Trophoblast cell (in vitro differentiated cells and primary cell): ENCODE measurements around the gene BRF1.

ENCODE experiments used
- DNase-seq, 2 donors: peaks; one replicate each; pipeline ENCODE4 v3.0.0-alpha.2; 2016
- H2AFZ ChIP-seq: 2 replicates; pipeline ENCODE4 v1.6.1; 2013; ENCODE audit warnings: low read length, moderate library complexity, mild to moderate bottlenecking; ENCODE audit not compliant: insufficient read depth, poor library complexity
- H2AK5ac ChIP-seq: 2 replicates; pipeline ENCODE4 v1.6.1; 2013; ENCODE audit warnings: mild to moderate bottlenecking, low read length
- H2BK120ac ChIP-seq: 2 replicates; pipeline ENCODE4 v1.6.1; 2013; ENCODE audit warnings: low read length, mild to moderate bottlenecking, moderate library complexity; ENCODE audit not compliant: insufficient read depth, poor library complexity
- H2BK12ac ChIP-seq: 2 replicates; pipeline ENCODE4 v1.6.1; 2013; ENCODE audit warnings: mild to moderate bottlenecking, low read length, moderate library complexity
- H2BK5ac ChIP-seq: 2 replicates; pipeline ENCODE4 v1.6.1; 2013; ENCODE audit warnings: low read length, low read depth, moderate library complexity, mild to moderate bottlenecking; ENCODE audit not compliant: poor library complexity
- H3K14ac ChIP-seq: 2 replicates; pipeline ENCODE4 v1.6.1; 2013; ENCODE audit warnings: mild to moderate bottlenecking, low read length
- H3K18ac ChIP-seq: 2 replicates; pipeline ENCODE4 v1.6.1; 2013; ENCODE audit warnings: mild to moderate bottlenecking, low read length
- H3K23ac ChIP-seq: 2 replicates; pipeline ENCODE4 v1.6.1; 2013; ENCODE audit warnings: low read length
- H3K27ac ChIP-seq: 2 replicates; pipeline ENCODE4 v1.5.1; 2013; ENCODE audit warnings: low read depth, mild to moderate bottlenecking, inconsistent platforms, low read length, moderate library complexity
- H3K27me3 ChIP-seq: 2 replicates; pipeline ENCODE4 v1.6.1; 2013; ENCODE audit warnings: inconsistent platforms, mild to moderate bottlenecking, low read length, moderate library complexity; ENCODE audit not compliant: insufficient read depth
- H3K36me3 ChIP-seq, 2 experiments: 1 replicate in 1 of 2; 2 replicates in 1 of 2; pipeline ENCODE4 v1.6.1; 2013; ENCODE audit warnings: low read length in 2 of 2, mild to moderate bottlenecking in 2 of 2, moderate library complexity in 1 of 2; ENCODE audit not compliant: insufficient read depth in 2 of 2, control insufficient read depth in 1 of 2
- H3K4ac ChIP-seq: 2 replicates; pipeline ENCODE4 v1.6.1; 2013; ENCODE audit warnings: low read depth, mild to moderate bottlenecking, low read length, moderate library complexity
- H3K4me1 ChIP-seq, 2 experiments: 1 replicate in 1 of 2; 2 replicates in 1 of 2; pipeline ENCODE4 v1.6.1; 2013; ENCODE audit warnings: low read length in 2 of 2, mild to moderate bottlenecking in 2 of 2, moderate library complexity in 1 of 2; ENCODE audit not compliant: insufficient read depth in 2 of 2, control insufficient read depth in 1 of 2
- H3K4me2 ChIP-seq: 2 replicates; pipeline ENCODE4 v1.6.1; 2013; ENCODE audit warnings: inconsistent platforms, mild to moderate bottlenecking, low read length, moderate library complexity
- H3K4me3 ChIP-seq: 2 replicates; pipeline ENCODE4 v1.5.1; 2013; ENCODE audit warnings: mild to moderate bottlenecking, low read depth, low read length, inconsistent platforms
- H3K79me1 ChIP-seq: one replicate; pipeline ENCODE4 v1.6.1; 2013; ENCODE audit warnings: low read length
- H3K79me2 ChIP-seq: 2 replicates; pipeline ENCODE4 v1.6.1; 2013; ENCODE audit warnings: low read length, mild to moderate bottlenecking; ENCODE audit not compliant: control insufficient read depth, insufficient read depth, poor library complexity
- H3K9ac ChIP-seq: 2 replicates; pipeline ENCODE4 v1.6.1; 2013; ENCODE audit warnings: mild to moderate bottlenecking, low read length
- H3K9me3 ChIP-seq: 2 replicates; pipeline ENCODE4 v1.6.1; 2013; ENCODE audit warnings: low read depth, mild to moderate bottlenecking, control low read depth, inconsistent platforms, low read length; ENCODE audit not compliant: insufficient read depth
- H4K12ac ChIP-seq: 2 replicates; pipeline ENCODE4 v1.6.1; 2013; ENCODE audit warnings: low read depth, mild to moderate bottlenecking, low read length, moderate library complexity
- H4K8ac ChIP-seq: 2 replicates; pipeline ENCODE4 v1.6.1; 2013; ENCODE audit warnings: low read depth, mild to moderate bottlenecking, low read length, moderate library complexity
- H4K91ac ChIP-seq: one replicate; pipeline ENCODE4 v1.6.1; 2013; ENCODE audit warnings: low read depth, mild to moderate bottlenecking, low read length, moderate library complexity
- WGBS: extraction: QIAGEN DNeasy Blood & Tissue Kit; methylation state at CpG from one replicate; pipeline ENCODE4 v1.1.7; 2013; ENCODE audit warnings: missing lambda C conversion rate; ENCODE audit not compliant: insufficient read length, insufficient coverage; ENCODE audit errors: extremely low coverage; 5-methylcytosine and 5-hydroxymethylcytosine counted together

Gene BRF1

GRCh38 chr14:105269405-105269804 lies 31.4 kb downstream of the BRF1 start:
- Histone ChIP-seq H3K23ac (no peak overlapping the region), H3K27ac (no peak overlapping the region), H4K91ac (no peak overlapping the region)

DNA sequence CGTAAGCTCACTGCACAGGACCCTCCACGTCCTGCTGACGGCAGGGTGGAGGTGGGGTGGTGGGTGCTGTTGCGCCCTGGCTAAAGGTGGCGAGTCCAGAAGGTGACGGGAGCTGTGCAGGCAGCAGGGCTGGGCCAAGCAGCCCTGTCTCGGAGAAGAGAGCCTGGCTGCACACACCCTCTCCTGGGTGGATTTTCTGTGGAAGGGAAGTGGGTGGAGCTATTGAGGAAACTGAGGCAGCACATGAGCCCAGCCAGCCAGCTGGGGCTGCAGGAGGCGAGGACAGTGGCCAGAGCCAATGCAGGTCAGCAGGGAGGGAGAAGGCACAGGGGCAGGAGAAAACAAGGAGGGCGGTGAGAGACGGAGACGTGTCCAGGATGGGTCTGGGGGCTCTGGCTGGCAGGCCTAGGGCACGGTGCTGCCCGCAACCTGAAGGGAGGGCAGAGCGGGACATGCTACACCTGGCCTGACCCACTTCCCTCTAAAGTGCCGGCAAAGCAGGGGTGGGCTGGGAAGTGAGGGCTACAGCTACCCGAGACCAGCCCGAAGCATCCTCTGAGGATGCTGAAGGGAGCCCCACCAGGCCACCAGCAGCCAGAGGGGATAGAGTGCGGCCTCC lies 32.0 kb downstream of the BRF1 start:
- no CpG with 5 or more reads among the region's 18 CpGs for WGBS
- Histone ChIP-seq H2AK5ac (no peak overlapping the region), H3K79me2 (no peaks in the 10 kb centered on the region), H2BK5ac (no peak overlapping the region), H2AFZ (no peak overlapping the region), H2BK12ac (no peak overlapping the region), H3K9me3 (peaks cover 3% of the 10 kb centered on the region), H3K4me2 (no peak overlapping the region), H4K8ac (no peak overlapping the region), H3K4me3 (no peak overlapping the region), H3K14ac (no peak overlapping the region), H2BK120ac (no peak overlapping the region), H3K36me3 (peaks cover 0 to 10% of the 10 kb centered on the region in 2 experiments), H3K4ac (no peak overlapping the region), H3K27me3 (no peaks in the 10 kb centered on the region), H3K9ac (no peak overlapping the region), H3K27ac (no peak overlapping the region), H3K18ac (no peak overlapping the region), H3K79me1 (no peaks in the 10 kb centered on the region), H3K23ac (no peak overlapping the region), H4K12ac (no peak overlapping the region), H4K91ac (no peak overlapping the region), H3K4me1 (peaks cover 4% of the 10 kb centered on the region in 2 experiments)
- no peak for DNase-seq

More at GRCh38 chr14:105269405-105269804, 31.4 kb downstream of the BRF1 start:
- Histone ChIP-seq H3K4me3 (peak overlapping the region; percentile 16), H2BK5ac (peak overlapping the region; percentile 18), H4K12ac (no peak overlapping the region), H3K79me2 (no peaks in the 10 kb centered on the region), H3K18ac (peak overlapping the region; percentile 31), H3K4me1 (peaks cover 4% of the 10 kb centered on the region in 2 experiments), H2AK5ac (no peak overlapping the region), H2BK120ac (no peak overlapping the region), H3K14ac (no peak overlapping the region), H2AFZ (no peak overlapping the region), H2BK12ac (no peak overlapping the region), H3K9ac (no peak overlapping the region), H4K8ac (no peak overlapping the region), H3K27me3 (no peaks in the 10 kb centered on the region), H3K4me2 (no peak overlapping the region), H3K4ac (no peak overlapping the region), H3K36me3 (peaks cover 0 to 10% of the 10 kb centered on the region in 2 experiments), H3K79me1 (no peaks in the 10 kb centered on the region), H3K9me3 (peaks cover 3% of the 10 kb centered on the region)
- WGBS, result no CpG with 5 or more reads among the region's 11 CpGs
- DNase-seq, result no peak

DNA sequence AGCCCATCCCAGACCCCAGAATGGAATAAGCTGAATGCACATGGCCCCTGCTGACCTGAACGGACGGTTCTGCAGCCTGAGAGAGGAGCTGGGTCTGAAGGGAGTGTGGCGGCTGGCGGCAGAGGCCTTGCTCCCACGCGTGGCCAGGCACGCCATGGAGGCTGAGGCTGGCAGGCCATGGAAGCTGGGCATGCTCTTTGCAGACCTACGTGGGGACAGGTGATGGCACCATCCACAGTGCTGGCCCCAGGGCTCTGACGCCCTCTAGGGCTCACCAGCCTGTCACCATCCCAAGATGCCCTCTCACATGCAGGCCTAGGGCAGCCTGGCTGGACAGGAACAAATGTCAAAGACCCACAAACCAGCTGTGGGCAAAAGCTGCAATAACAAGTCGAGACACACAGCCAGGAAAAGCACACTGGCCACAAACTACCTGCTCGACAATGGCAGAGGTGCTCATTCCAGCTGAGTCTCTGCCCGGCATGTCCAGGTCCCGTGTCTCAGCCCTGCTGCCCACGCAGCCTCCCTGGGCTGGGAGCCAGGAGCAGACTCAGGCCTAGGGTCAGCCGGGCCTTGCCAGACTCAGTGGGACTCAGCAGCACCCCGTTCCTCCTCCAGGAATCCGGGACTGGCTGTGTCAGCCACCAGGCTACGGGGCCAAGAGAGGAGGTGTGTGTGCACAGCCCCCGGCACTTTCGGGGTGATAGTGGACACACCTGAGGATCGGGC lies 32.8 kb downstream of the BRF1 start:
- no CpG with 5 or more reads among the region's 21 CpGs for WGBS
- peaks cover 0 to 10% of the 10 kb centered on the region in 2 experiments for H3K36me3 ChIP-seq
- no peak overlapping the region for H4K8ac ChIP-seq
- no peak overlapping the region for H2AK5ac ChIP-seq
- H3K27me3 ChIP-seq, result no peaks in the 10 kb centered on the region
- no peak overlapping the region for H3K4me2 ChIP-seq
- H4K12ac ChIP-seq, result no peak overlapping the region
- no peak overlapping the region for H3K9ac ChIP-seq
- H2BK12ac ChIP-seq, result no peak overlapping the region
- peaks cover under 1% of the 10 kb centered on the region in 2 experiments for H3K4me1 ChIP-seq
- no peak overlapping the region for H2BK120ac ChIP-seq
- H3K79me2 ChIP-seq, result peaks cover 2% of the 10 kb centered on the region
- no peak overlapping the region for H4K91ac ChIP-seq
- no peak overlapping the region for H3K23ac ChIP-seq
- H3K27ac ChIP-seq, result no peak overlapping the region
- H3K4ac ChIP-seq, result no peak overlapping the region
- DNase-seq, result no peak
- no peak overlapping the region for H2AFZ ChIP-seq
- no peak overlapping the region for H3K14ac ChIP-seq
- no peak overlapping the region for H3K18ac ChIP-seq
- H3K4me3 ChIP-seq, result no peak overlapping the region
- no peak overlapping the region for H2BK5ac ChIP-seq
- no peaks in the 10 kb centered on the region for H3K79me1 ChIP-seq
- H3K9me3 ChIP-seq, result peaks cover 3% of the 10 kb centered on the region

GRCh38 chr14:105261781-105262180 lies 39.0 kb downstream of the BRF1 start:
- Histone ChIP-seq H4K8ac (no peak overlapping the region), H2BK12ac (no peak overlapping the region), H3K9ac (no peak overlapping the region), H3K4me3 (no peak overlapping the region), H4K12ac (no peak overlapping the region), H3K79me2 (peaks cover 2% of the 10 kb centered on the region), H3K23ac (no peak overlapping the region), H3K36me3 (peaks cover 4 to 9% of the 10 kb centered on the region in 2 experiments), H2BK5ac (no peak overlapping the region), H4K91ac (no peak overlapping the region), H2AFZ (no peak overlapping the region), H3K79me1 (no peaks in the 10 kb centered on the region), H3K18ac (no peak overlapping the region), H3K27ac (no peak overlapping the region), H2BK120ac (no peak overlapping the region), H3K14ac (no peak overlapping the region), H3K27me3 (no peaks in the 10 kb centered on the region), H2AK5ac (no peak overlapping the region), H3K4ac (no peak overlapping the region), H3K9me3 (no peaks in the 10 kb centered on the region), H3K4me2 (no peak overlapping the region), H3K4me1 (no peaks in the 10 kb centered on the region)
- no CpG with 5 or more reads among the region's 20 CpGs for WGBS
- DNase-seq, result no peak
